Measurements from ENCODE around the gene NDUFV2.

DNA sequence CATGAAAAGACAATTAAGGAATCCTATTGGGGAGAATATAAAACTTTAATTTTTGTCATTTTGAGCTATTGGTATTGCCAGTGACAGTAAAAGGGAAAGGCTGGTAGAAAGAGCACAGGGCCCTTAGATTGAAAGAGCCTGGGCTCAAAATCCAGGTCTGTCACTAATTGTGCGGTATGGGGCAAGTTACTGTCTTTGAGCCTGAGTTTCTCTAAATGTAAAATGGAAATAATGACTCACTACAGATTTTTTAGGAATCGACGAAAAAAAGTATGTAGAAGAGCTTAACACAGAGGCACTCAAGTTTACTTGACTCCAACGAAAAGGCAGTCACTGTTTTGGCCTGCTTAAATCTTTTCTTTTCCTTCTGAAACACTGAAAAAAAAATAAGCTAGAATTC lies 7.0 kb downstream of the NDUFV2 start:
- TF ChIP-seq EZH2 (IDR thresholded peaks at IDR 0.05) (no peak), POLR2AphosphoS5 (IDR thresholded peaks at IDR 0.05; ENCODE audit: borderline replicate concordance, low read depth, low read length) (no peak)

Measured in SK-N-MC (cell line).